Endothelial cell (in vitro differentiated cells): Measurements from ENCODE around the gene DDX27. TPM values are rescaled to one million over a fixed set of nuclear protein-coding genes. Genes with fewer than 3 reads are reported as not detected.
A peak's percentile ranks its signal among the peaks of the same experiment; 100 is the strongest.

Experiments used
- DNase-seq: peaks from one replicate; pipeline ENCODE4 v3.0.0; 2021; ENCODE audit warnings: low spot score
- H3K27ac Mint-ChIP-seq: one replicate; pipeline ENCODE4 v1.8.0; 2021; ENCODE audit warnings: mixed read lengths, inconsistent platforms; ENCODE audit not compliant: unreplicated experiment
- H3K27me3 Mint-ChIP-seq: one replicate; pipeline ENCODE4 v1.8.0; 2021; ENCODE audit warnings: mild to moderate bottlenecking, moderate library complexity, mixed read lengths, inconsistent platforms; ENCODE audit not compliant: unreplicated experiment
- H3K36me3 Mint-ChIP-seq: one replicate; pipeline ENCODE4 v1.8.0; 2021; ENCODE audit warnings: mild to moderate bottlenecking, low read depth, mixed read lengths, inconsistent platforms; ENCODE audit not compliant: unreplicated experiment
- H3K4me1 Mint-ChIP-seq: one replicate; pipeline ENCODE4 v1.8.0; 2021; ENCODE audit warnings: mild to moderate bottlenecking, mixed read lengths, inconsistent platforms; ENCODE audit not compliant: unreplicated experiment
- H3K4me3 Mint-ChIP-seq: one replicate; pipeline ENCODE4 v1.8.0; 2021; ENCODE audit warnings: mild to moderate bottlenecking, mixed read lengths, inconsistent platforms; ENCODE audit not compliant: unreplicated experiment
- H3K9me3 Mint-ChIP-seq: one replicate; pipeline ENCODE4 v1.8.0; 2021; ENCODE audit warnings: mixed read lengths, inconsistent platforms; ENCODE audit not compliant: unreplicated experiment
- total RNA-seq: library from RNA; stranded (reverse); fragmentation: NEBNext Ultra II Directional; extraction: Animal tissue kit (Norgen Biotek cat#: 25700); gene quantifications from one replicate; pipeline ENCODE4 v1.2.1, GENCODE V29; 2021; ENCODE audit not compliant: unreplicated experiment
- TF ChIP-seq, protein P1 (sequence below): fragments of 200-600 bp; sonication (generic); IDR thresholded peaks from one replicate; pipeline ENCODE4 v1.5.0; 2021; ENCODE audit warnings: antibody characterized with exemption; ENCODE audit not compliant: unreplicated experiment

The DDX27 gene
- total RNA-seq, 1 donor from 2014 or later: 29.6 TPM

DNA sequence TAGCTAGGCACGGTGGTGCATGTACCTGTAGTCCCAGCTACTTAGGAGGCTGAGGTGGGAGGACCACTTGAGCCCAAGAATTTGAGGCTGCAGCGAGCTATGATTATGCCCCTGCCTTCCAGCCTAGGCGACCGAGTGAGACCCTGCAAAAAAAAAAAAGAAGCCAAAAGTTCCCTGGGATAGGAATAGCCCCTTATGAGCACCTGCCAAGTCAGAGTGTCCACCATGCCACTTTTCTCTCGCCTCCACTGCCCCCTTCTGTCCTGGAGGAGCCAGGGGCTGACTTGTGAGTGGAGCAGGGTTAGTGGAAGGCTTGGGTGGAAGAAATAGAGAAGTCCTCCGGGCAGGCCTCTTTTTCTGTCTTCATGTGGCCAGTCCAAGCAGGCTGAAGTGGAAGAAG is 12.1 kb upstream of the DDX27 start:
- TF ChIP-seq, protein P1, sequence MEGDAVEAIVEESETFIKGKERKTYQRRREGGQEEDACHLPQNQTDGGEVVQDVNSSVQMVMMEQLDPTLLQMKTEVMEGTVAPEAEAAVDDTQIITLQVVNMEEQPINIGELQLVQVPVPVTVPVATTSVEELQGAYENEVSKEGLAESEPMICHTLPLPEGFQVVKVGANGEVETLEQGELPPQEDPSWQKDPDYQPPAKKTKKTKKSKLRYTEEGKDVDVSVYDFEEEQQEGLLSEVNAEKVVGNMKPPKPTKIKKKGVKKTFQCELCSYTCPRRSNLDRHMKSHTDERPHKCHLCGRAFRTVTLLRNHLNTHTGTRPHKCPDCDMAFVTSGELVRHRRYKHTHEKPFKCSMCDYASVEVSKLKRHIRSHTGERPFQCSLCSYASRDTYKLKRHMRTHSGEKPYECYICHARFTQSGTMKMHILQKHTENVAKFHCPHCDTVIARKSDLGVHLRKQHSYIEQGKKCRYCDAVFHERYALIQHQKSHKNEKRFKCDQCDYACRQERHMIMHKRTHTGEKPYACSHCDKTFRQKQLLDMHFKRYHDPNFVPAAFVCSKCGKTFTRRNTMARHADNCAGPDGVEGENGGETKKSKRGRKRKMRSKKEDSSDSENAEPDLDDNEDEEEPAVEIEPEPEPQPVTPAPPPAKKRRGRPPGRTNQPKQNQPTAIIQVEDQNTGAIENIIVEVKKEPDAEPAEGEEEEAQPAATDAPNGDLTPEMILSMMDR: no peak
- H3K27ac Mint-ChIP-seq: no peak overlapping the region
- no peaks in the 10 kb centered on the region for H3K36me3 Mint-ChIP-seq
- no peak for DNase-seq
- no peak overlapping the region for H3K4me3 Mint-ChIP-seq
- H3K4me1 Mint-ChIP-seq: peaks cover 2% of the 10 kb centered on the region
- H3K27me3 Mint-ChIP-seq: peaks cover 2% of the 10 kb centered on the region
- H3K9me3 Mint-ChIP-seq: no peaks in the 10 kb centered on the region

DNA sequence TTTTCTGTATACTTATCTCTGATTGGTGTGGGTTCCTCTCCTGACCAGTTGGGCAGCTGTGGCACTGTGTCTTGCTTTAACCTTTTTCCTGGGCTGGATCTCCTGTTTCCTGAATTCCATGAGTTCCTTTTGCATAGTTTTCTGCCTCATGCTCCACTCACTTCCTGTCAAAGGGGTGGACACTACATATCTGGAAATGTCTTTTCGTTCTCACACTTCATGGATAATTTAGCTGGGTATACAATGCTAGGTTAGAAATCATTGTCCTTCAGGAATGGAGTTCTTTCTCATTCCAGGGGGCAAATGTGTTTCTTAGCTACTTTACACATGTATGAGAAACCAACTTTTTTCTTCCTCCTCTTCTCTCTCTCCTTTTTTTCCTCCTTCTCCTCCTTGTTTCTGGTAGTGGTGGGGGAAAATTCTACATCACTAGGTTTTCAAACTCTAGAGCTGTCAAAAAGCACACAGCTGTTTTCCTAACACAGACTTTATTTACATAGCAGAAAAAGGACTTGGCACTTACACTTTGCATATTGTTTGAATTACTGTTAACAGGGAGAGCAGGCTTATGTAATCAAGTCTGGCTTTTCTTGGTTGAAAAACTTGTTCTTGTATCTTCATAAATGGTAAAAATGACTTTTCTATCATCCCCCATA is 9.0 kb upstream of the DDX27 start:
- Mint-ChIP-seq H3K27me3 (peaks cover 2% of the 10 kb centered on the region), H3K27ac (peak overlapping the region; percentile 64), H3K4me1 (peaks cover 2% of the 10 kb centered on the region), H3K9me3 (no peaks in the 10 kb centered on the region), H3K4me3 (no peak overlapping the region), H3K36me3 (no peaks in the 10 kb centered on the region)
- DNase-seq: no peak
- TF ChIP-seq, protein P1: no peak

DNA sequence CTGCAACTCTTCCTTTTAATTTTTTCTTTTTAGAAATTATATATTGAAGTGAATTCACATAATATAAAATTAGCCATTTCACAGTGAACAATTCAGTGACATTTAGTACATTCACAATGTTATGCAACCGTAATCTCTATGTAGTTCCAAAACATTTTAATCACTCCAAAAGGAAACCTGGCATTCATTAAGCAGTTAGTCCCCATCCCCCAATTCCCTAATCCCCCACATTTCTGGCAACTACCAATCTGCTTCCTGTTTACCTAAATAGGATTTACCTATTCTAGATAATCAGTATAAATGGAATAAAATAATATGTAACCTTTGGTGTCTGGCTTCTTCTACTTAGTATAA is 8.5 kb upstream of the DDX27 start:
- H3K27ac Mint-ChIP-seq: no peak overlapping the region
- TF ChIP-seq, protein P1: no peak
- H3K4me1 Mint-ChIP-seq: peaks cover 2% of the 10 kb centered on the region
- H3K27me3 Mint-ChIP-seq: peaks cover 2% of the 10 kb centered on the region
- no peaks in the 10 kb centered on the region for H3K9me3 Mint-ChIP-seq
- no peak overlapping the region for H3K4me3 Mint-ChIP-seq
- no peak for DNase-seq
- no peaks in the 10 kb centered on the region for H3K36me3 Mint-ChIP-seq

DNA sequence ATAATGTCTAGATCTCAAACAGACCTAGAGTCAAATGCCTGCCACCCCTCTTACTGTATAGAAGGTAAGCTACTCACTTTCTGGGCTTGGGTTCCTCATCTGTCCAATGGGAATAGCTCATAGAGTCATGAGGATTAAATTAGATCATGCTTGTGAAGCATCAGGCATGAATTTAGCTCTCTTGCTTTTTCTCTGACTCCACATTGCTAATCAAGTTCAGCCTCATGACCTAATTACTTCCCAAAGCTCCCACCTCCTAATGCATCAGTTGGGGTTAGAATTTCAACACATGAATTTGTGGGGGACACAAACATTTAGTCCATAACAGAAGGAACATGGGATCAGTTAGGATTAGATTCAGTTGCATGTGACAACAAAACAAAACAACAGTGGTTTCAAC is 4.6 kb upstream of the DDX27 start:
- Mint-ChIP-seq H3K36me3 (peaks cover 2% of the 10 kb centered on the region), H3K4me1 (peaks cover 13% of the 10 kb centered on the region), H3K9me3 (no peaks in the 10 kb centered on the region), H3K4me3 (no peak overlapping the region), H3K27me3 (peaks cover 8% of the 10 kb centered on the region), H3K27ac (no peak overlapping the region)
- TF ChIP-seq, protein P1: no peak
- no peak for DNase-seq

DNA sequence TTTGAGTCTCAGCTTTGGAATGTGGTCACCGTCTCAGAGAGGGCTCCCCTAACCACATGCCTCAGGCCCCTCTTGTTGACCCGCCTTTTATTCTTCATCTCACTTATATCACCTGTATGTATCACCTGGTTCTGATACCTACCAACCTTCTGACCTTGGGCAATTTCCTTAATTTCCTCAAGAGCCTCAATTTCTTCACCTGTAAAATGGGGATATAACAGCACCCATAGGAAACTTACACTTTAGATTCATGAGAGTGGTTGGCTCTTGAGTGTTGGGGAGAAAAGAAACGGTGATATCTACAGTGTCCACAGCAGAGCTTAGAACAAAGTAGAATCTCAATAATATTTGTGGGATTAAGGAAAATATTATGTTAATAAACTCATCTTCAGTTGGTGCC is 4.0 kb upstream of the DDX27 start:
- TF ChIP-seq, protein P1: no peak
- Mint-ChIP-seq H3K9me3 (no peaks in the 10 kb centered on the region), H3K4me1 (peaks cover 17% of the 10 kb centered on the region), H3K27me3 (peaks cover 7% of the 10 kb centered on the region), H3K36me3 (peaks cover 7% of the 10 kb centered on the region), H3K27ac (no peak overlapping the region), H3K4me3 (no peak overlapping the region)
- no peak for DNase-seq
